Stimulated activated CD4-positive, alpha-beta T cell treated with anti-CD3 and anti-CD28 coated beads, Interleukin-12 subunit alpha, Interleukin-12 subunit beta, amount 100 ng/mL, for 4 hours (primary cell): Measurements from ENCODE around the gene CRELD1.
A peak's percentile ranks its signal among the peaks of the same experiment; 100 is the strongest.

Experiments used
- DNase-seq: peaks from one replicate; pipeline ENCODE4 v3.0.0-alpha.2; 2020

Gene CRELD1

GRCh38 chr3:9906480-9906879 lies 27.2 kb upstream of the CRELD1 start:
- no peak for DNase-seq

DNA sequence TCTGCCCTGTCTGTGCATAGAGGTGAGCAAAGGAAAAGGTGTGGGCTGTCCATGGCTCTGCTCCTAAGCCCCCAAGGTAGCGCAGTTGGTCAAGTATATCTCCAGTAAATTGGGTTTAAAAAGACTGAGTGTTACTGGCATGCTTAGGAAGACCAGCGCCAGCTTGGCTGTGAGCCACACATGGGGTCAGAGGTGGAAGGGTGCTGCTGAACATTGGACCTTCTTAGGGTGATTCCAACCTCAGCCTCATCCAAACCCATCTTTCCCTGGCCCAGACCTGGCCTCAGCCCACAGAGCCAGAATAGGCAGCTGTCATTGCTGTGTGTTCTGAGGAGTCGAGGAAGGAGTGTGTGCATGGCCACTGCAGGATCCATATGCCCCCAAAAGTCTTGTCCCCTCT lies 25.3 kb upstream of the CRELD1 start:
- no peak for DNase-seq

- no peak for DNase-seq
Measured at GRCh38 chr3:9909221-9910013, 24.2 kb upstream of the CRELD1 start.

DNA sequence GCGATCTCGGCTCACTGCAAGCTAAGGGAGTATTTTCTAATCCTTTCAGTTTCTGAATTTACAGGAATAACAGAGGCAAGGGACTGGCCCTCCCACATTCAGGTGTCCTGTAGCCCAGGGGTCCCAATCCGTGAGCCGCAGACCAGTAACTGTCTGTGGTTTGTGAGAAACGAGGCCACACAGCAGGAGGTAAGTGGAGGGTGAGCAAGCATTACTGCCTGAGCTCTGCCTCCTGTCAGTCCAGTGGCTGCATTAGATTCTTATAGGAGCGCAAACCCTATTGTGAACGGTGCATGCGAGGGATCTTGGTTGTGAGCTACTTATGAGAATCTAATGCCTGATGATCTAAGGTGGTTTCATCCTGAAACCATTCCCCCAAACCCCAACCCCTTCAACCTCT lies 21.8 kb upstream of the CRELD1 start:
- no peak for DNase-seq

GRCh38 chr3:9912294-9912935 lies 21.2 kb upstream of the CRELD1 start:
- DNase-seq = no peak

DNA sequence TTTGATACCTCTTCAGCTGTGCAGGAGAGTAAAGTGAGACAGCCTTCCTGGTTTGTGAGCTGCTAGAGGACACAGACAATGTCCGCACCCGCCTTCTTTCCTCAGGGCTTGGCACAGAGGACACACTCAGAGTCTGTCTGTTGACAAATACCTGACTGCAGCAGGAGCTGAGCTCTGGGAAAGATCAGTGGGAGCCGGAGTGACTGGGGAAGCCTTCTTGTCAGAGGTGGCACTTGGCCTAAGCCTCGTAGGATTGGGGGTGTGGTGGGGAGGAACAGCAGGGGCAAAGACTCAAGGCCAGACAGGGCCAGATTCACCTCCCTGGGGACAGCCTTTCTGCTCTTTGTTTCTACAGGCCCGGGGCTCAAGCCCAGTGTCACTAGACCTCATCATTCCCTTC lies 20.0 kb upstream of the CRELD1 start:
- DNase-seq = no peak

DNA sequence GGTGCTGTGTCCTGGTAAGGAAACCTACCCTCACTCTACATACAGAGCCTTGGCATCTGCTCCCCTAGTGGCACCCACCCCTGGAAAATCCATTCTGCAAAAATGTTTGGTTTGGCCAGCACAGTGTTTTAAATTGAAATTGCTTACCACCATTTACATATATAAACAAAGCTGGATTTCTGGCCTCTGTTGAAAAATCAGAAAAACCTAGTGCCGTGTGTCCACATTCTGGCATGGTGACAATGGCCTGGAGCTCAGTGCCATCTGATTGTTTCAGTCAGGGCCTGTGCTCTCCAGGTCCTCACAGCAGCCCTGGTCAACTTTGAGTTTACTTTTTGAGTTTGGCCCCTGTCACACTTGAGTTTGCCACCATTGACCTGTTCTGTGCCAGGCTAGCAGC lies 19.6 kb upstream of the CRELD1 start:
- no peak for DNase-seq

GRCh38 chr3:9914559-9915253 lies 18.9 kb upstream of the CRELD1 start:
- no peak for DNase-seq

- DNase-seq = peak; percentile 39
Measured at GRCh38 chr3:9915254-9916141, 18.1 kb upstream of the CRELD1 start.

DNA sequence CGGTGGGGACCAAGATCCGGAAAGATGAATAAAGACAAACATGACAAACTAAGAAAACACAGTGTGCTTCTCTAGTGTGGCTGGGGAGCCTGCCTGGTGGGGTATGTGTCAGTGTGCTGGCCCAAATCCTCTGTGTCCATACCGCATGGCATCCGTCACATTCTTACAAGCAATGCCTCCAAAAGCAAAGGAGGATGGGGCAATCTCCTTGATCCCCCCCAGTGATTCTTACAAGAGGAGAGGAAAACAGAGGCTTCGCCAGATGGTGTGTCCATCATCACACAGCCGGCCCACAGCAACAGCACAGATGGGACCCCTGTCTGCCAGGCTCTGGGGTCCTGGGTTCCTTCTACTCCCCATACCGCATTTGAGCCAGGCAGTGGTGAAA lies 17.3 kb upstream of the CRELD1 start:
- DNase-seq = no peak

DNA sequence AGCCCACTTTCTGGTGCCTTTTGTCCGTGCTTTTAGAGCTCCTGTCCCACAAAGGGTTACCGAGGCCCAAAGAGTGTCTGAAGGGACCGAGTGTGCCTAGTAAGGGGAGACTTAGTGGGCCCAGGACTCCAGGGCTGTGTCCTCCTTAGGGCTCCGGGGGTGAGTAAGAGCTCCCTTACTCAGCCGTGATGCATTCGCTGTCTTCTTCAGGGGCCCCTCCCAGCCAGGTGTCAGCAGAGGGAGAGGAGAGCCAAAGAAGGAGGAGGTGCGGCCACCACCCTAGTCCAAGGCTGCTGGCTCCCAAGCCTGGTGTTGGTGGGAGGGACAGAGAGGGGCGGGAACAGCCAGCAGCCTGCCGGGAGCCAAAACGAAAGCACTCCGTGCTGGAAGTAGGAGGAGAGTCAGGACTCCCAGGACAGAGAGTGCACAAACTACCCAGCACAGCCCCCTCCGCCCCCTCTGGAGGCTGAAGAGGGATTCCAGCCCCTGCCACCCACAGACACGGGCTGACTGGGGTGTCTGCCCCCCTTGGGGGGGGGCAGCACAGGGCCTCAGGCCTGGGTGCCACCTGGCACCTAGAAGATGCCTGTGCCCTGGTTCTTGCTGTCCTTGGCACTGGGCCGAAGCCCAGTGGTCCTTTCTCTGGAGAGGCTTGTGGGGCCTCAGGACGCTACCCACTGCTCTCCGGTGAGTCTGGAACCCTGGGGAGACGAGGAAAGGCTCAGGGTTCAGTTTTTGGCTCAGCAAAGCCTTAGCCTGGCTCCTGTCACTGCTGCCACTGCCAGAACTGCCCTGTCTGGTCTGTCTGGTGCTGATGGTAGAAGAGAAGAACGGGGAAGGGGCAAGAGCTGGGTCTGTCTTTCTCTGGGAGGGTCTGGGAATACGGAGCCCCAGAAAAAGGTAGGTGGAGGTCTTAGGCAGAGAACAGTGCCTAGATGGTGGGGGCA lies 16.6 kb upstream of the CRELD1 start, which contains the start of gene IL17RC:
IL17RC (plus strand) TSS at position 365 of the 947 bp plus-strand sequence; CDS start at position 583, 218 bp downstream.
- DNase-seq = peak; percentile 37

DNA sequence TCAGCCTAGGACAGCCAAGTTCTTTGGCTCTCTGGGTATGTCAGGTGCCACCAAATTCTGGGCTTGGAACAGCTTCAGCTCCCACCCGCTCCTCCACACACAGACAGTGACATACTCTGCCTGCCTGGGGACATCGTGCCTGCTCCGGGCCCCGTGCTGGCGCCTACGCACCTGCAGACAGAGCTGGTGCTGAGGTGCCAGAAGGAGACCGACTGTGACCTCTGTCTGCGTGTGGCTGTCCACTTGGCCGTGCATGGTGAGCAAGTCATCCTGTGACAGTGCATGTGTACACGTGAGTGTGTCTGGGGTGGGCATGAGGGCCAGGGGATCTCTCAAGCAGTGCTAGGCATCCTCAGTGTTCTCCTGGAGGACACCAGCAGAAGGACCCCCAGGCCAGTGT lies 15.8 kb upstream of the CRELD1 start:
- DNase-seq = no peak

GRCh38 chr3:9918261-9919038 lies 15.2 kb upstream of the CRELD1 start:
- DNase-seq = no peak

- DNase-seq = no peak
Measured at GRCh38 chr3:9928158-9928557, 5.5 kb upstream of the CRELD1 start.

GRCh38 chr3:9930804-9931418 lies 2.7 kb upstream of the CRELD1 start:
- no peak for DNase-seq

DNA sequence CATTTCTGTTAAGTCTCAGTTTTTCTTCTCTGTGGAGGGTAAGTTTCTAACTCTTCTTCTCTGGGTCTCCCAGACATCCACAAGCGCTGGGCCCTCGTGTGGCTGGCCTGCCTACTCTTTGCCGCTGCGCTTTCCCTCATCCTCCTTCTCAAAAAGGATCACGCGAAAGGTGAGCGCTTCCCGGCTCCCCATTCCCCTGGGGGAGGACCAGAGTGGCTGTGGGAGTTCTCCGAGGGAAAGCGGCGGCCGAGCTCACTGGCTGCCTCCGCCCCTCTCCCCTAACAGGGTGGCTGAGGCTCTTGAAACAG lies 1.1 kb upstream of the CRELD1 start:
- DNase-seq = no peak

GRCh38 chr3:9932843-9933560 lies 632 bp upstream of the CRELD1 start:
- peak; percentile 88 for DNase-seq

GRCh38 chr3:9934235-9934621 lies 594 bp downstream of the CRELD1 start:
- no peak for DNase-seq

- no peak for DNase-seq
Measured at GRCh38 chr3:9934993-9935392, 1.4 kb downstream of the CRELD1 start.

DNA sequence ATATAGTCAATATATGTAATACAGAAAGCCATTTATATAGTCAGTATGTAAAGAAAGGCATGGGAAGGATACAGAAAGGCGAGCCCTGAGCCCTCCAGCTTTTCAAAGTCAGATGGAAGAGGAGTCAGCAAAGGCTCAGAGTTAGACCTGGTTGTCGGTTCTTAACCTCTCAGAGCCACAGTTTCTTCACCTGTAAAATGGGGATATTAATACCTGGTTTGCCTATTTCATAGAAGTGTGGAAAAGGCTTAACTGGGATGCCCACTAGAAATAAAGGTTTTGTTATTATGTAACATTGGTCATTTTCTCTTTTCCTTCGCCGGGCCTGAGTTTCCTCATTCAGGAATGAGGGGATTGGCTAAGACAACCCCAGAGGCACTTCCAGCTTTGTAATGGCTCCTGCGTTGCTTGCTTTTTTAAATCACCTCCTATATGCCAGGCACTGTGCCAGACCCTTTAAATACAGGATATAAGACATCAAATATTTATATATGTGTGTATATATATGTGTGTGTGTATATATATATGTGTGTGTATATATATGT lies 2.4 kb downstream of the CRELD1 start:
- DNase-seq = no peak
